GM21529 (cell line): ENCODE measurements around the gene PIGX.

Experiments used
- ATAC-seq: cut with Tn5 transposase; IDR thresholded peaks from one replicate; pipeline ENCODE4 v1.9.1; 2021; ENCODE audit not compliant: unreplicated experiment

Gene PIGX

GRCh38 chr3:196711838-196712513 is at the start of gene PIGX, which contains the start of gene CEP19:
TSS of gene PIGX (plus strand) at chr3:196712377.
TSS of gene CEP19 (minus strand) at chr3:196712250. CDS start at chr3:196708657, 3,593 bp downstream.
- ATAC-seq: peak; percentile 73

- ATAC-seq: no peak
Observed at GRCh38 chr3:196662711-196663571, 49.2 kb upstream of the PIGX start.

- no peak for ATAC-seq
Observed at GRCh38 chr3:196666001-196666867, 45.9 kb upstream of the PIGX start.

- no peak for ATAC-seq
Observed at GRCh38 chr3:196667056-196667825, 44.9 kb upstream of the PIGX start.

GRCh38 chr3:196670339-196670738 is 41.8 kb upstream of the PIGX start:
- no peak for ATAC-seq

- ATAC-seq: no peak
Observed at GRCh38 chr3:196673632-196674031, 38.5 kb upstream of the PIGX start.

GRCh38 chr3:196677353-196677752 is 34.8 kb upstream of the PIGX start:
- ATAC-seq: no peak

GRCh38 chr3:196677931-196678330 is 34.2 kb upstream of the PIGX start:
- ATAC-seq: no peak

GRCh38 chr3:196684548-196685407 is 27.4 kb upstream of the PIGX start:
- ATAC-seq: peak; percentile 91

GRCh38 chr3:196686436-196686835 is 25.7 kb upstream of the PIGX start:
- no peak for ATAC-seq

- ATAC-seq: no peak
Observed at GRCh38 chr3:196688349-196688748, 23.8 kb upstream of the PIGX start.

GRCh38 chr3:196689941-196690660 is 22.1 kb upstream of the PIGX start:
- no peak for ATAC-seq

- ATAC-seq: no peak
Observed at GRCh38 chr3:196691386-196691785, 20.8 kb upstream of the PIGX start.

- ATAC-seq: no peak
Observed at GRCh38 chr3:196694202-196694638, 18.0 kb upstream of the PIGX start.

GRCh38 chr3:196694941-196695848 is 17.0 kb upstream of the PIGX start:
- ATAC-seq: no peak

GRCh38 chr3:196695849-196696226 is 16.3 kb upstream of the PIGX start:
- no peak for ATAC-seq

- no peak for ATAC-seq
Observed at GRCh38 chr3:196697270-196697669, 14.9 kb upstream of the PIGX start.

- no peak for ATAC-seq
Observed at GRCh38 chr3:196699749-196700148, 12.4 kb upstream of the PIGX start.
